A204.1 (cell line): ENCODE measurements around the gene TTC22.
"Not testable (repeated sequence)": the region's sequence is repeated elsewhere in the genome, so short reads cannot be mapped to it uniquely, and the experiment has no call there.

Source experiments
- FAIRE-seq: peaks from 2 replicates; lab custom pipeline; 2012; peaks lifted over from hg19 to GRCh38; lab: Jason Lieb, UNC

Gene TTC22

GRCh38 chr1:54784066-54784465 lies 17.1 kb downstream of the TTC22 start:
- FAIRE-seq: no peak

- FAIRE-seq: no peak
These were observed 18.5 kb downstream of the TTC22 start for GRCh38 chr1:54782588-54782987.

GRCh38 chr1:54782156-54782555 lies 19.0 kb downstream of the TTC22 start:
- FAIRE-seq: no peak

GRCh38 chr1:54781023-54781723 lies 19.9 kb downstream of the TTC22 start:
- FAIRE-seq: no peak

GRCh38 chr1:54777431-54777830 lies 23.7 kb downstream of the TTC22 start:
- FAIRE-seq: no peak

- FAIRE-seq: no peak
These were observed 24.1 kb downstream of the TTC22 start for GRCh38 chr1:54777011-54777410.

GRCh38 chr1:54775828-54776721 lies 25.0 kb downstream of the TTC22 start:
- not testable (repeated sequence) for FAIRE-seq

- FAIRE-seq: no peak
These were observed 26.2 kb downstream of the TTC22 start for GRCh38 chr1:54774820-54775498.

- no peak for FAIRE-seq
These were observed 28.2 kb downstream of the TTC22 start for GRCh38 chr1:54772951-54773350.

GRCh38 chr1:54768093-54768492 lies 33.0 kb downstream of the TTC22 start:
- FAIRE-seq: no peak

- no peak for FAIRE-seq
These were observed 33.6 kb downstream of the TTC22 start for GRCh38 chr1:54767526-54767925.

GRCh38 chr1:54766726-54767125 lies 34.4 kb downstream of the TTC22 start:
- no peak for FAIRE-seq

GRCh38 chr1:54764922-54765561 lies 36.1 kb downstream of the TTC22 start:
- FAIRE-seq: no peak

- peak; percentile 99 for FAIRE-seq
These were observed 36.8 kb downstream of the TTC22 start, which contains the start of gene PARS2 for GRCh38 chr1:54764133-54764921. PARS2 (minus strand) TSS chr1:54764523; CDS start chr1:54759161, 5,362 bp downstream.

- no peak for FAIRE-seq
These were observed 37.3 kb downstream of the TTC22 start for GRCh38 chr1:54763816-54764132.

GRCh38 chr1:54758678-54759348 lies 42.3 kb downstream of the TTC22 start:
- no peak for FAIRE-seq

- no peak for FAIRE-seq
These were observed 43.3 kb downstream of the TTC22 start for GRCh38 chr1:54757833-54758232.

GRCh38 chr1:54754486-54755285 lies 46.4 kb downstream of the TTC22 start:
- no peak for FAIRE-seq

GRCh38 chr1:54754045-54754444 lies 47.1 kb downstream of the TTC22 start:
- FAIRE-seq: no peak

- FAIRE-seq: no peak
These were observed 49.7 kb downstream of the TTC22 start for GRCh38 chr1:54751426-54751825.
